NCI-H526 (cell line): ENCODE results near the gene DCST2.

Source experiments
- DNase-seq, 2 experiments: peaks; one replicate each; lab custom pipeline; 2025; lab: John Stamatoyannopoulos, UW

DCST2 gene

GRCh38 chr1:154975409-154976059, 58.0 kb downstream of the DCST2 start:
- DNase-seq, result peak in 1 of 2 experiments; percentile 79

DNA sequence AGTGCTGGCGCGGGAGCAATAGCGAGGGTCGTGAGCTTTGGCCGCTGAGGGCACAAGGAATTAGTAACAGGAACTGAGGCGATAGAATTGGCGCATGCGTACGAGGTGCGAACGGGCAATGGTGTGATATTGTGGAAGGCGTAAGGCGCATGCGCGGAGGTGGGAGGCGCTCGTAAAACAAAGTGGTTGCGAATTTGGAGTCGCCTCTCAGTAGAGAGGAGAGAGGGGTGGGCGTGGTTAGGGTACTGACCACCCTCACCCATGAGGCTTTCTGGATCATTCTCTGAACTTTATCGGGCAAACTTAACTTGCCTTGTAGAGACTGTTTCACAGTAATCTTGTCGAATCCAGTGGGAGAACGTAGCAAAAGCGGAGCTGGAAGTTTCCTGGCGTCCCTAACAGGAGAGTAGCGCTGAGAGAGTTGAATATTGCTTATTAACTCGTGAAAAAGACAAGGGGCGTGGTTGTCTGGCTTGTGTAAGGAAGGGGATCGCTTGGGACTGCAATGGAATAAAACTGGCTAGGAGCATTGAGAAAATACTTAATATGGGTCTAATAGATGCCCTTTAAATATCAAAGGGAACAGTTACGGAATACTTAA, 58.7 kb downstream of the DCST2 start:
- DNase-seq, result peak; percentile 99 to 100

DNA sequence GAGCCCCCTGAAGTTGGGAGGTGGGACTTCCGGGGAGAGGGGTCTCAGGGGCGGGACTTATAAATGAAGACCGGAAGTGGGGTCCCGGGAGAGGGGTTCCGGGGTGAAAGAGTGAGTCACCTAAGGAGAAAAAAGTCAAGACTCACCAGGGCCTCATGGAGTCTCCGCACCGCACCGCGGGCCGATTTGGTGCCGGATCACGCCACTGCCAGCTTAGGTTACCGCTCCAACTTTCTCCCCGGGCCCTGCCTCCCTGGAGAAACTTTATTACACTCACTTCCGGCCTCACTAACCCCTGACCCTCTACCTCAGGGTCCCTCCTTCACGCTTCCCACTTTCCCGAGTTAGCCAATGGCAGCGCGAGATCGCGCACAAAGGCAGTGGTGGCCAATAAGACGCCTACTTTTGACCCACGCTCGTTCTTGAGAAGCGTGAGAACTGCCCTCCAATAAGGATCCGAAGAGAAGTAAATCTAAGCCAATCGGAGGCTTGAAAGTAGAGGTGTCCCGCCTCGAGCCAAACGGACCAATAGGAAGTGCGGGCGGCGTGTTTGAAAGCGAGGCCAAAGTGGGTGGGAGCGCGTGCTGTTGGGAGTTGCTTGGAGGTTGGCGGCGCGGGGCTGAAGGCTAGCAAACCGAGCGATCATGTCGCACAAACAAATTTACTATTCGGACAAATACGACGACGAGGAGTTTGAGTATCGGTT, 59.3 kb downstream of the DCST2 start, which contains the start of gene CKS1B:
Gene CKS1B, plus strand, starts transcription at position 580 of the 706 bp plus-strand sequence. Its CDS starts 65 bp downstream, at position 645.
- peak; percentile 100 for DNase-seq

- DNase-seq, result peak; percentile 99 to 100
These were observed 60.1 kb downstream of the DCST2 start for GRCh38 chr1:154973344-154974101.

DNA sequence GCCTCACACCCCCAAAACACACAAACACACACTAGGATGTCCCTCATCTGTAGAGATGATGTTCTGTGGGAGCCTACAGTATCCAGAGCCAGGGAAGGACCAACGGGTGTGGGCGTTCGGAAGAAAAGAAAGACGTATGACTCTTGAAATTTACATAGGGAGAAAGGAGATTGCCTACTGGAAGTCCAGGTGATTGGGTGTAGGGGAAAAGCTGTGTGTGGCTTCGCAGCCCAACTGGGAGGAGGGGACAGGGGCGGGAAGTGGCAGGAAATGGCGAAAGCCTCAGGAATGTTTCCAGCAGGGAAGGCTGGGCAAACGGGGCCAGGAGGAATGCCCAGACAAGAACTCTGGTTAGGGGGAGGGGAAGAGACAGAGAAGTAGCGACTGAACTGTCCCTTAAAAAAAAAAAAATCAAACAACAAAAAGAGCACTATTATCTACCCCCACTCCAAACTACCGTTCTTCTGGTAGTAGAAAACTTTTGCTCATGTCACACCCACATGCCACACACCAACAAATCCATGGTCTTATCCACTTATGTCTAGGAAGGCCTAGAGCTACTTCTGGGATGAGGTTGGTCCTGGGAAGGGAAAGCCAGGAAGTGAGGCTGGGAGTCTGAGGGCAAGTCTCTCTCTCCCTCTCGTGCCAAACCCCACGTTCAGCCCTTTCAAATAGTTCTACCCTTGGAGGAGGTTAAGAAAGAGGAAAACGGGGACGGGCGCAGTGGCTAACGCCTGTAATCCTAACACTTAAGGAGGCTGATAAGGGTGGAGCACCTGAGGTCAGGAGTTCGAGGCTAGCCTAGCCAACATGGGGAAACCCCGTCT, 60.9 kb downstream of the DCST2 start:
- DNase-seq, result no peak

GRCh38 chr1:154972213-154972516, 61.4 kb downstream of the DCST2 start:
- no peak for DNase-seq

- DNase-seq, result no peak
These were observed 62.1 kb downstream of the DCST2 start for GRCh38 chr1:154971341-154971998.

DNA sequence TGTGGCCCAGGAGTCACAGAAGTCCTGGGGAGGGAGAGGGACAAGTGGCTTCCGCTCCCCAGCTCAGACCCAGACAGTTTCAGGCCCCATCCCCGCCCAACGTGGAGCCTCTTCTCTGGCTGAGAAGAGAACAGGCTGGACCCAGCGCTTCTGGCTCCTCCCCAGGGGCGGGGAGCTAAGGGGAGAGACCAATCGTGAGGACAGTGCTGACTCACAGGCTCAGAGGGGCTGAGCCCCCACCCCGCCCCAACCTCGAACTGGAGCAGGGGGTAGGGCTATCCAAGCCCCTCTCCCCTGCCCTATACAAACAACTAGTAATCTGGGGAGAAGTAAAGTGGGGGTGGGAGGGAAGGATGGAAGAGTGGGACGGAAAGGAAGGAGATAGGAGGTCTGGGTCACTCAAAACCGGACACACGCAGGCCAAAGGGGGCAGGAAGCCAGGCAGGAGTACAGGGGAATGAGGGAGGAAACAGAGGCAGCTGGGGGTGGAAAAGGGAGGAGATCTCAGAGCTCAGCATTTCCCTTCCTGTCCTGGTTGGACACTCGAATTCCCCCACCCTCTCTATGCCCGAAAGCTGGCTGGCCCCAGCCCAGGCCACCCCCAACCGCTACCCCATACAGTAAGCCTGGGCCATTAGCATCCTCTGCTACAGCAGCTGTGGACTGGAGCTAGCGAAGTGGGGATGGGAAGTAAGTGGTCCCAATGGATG, 62.8 kb downstream of the DCST2 start, which contains the start of gene SHC1:
Gene SHC1, minus strand, starts transcription at position 117 of the 710 bp plus-strand sequence. CDS start 221 bp downstream, outside the sequence.
- DNase-seq, result peak; percentile 75 to 94

DNA sequence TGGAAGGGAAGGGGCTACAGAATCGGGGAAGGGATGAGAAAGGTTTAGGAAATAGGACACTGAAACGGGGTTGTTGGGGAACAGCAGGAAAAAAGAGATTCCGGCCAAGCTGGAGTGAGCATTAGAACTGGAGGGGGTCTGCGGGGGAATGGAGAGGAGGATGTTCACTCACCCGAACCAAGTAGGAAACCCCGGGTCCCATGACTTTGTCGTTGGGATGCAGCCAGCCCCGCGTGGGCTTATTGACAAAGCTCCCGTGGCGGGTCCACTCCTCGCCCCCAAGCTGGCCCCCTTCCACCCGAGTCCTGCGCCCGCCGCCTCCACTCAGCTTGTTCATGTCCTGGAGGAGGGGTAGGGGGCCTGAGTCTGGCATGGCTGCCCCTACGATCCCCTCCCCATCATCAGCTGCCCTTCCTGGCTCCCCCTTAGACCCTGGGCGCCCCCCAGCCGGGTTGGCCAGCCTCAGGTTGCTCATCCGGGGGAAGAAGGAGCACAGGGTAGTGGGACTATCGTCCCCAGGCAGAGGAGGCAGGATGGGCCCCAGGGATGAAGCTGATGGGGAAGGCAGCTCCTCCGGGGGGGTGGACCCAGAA, 63.6 kb downstream of the DCST2 start:
- DNase-seq, result no peak

- DNase-seq, result no peak
These were observed 64.3 kb downstream of the DCST2 start for GRCh38 chr1:154969246-154969645.

DNA sequence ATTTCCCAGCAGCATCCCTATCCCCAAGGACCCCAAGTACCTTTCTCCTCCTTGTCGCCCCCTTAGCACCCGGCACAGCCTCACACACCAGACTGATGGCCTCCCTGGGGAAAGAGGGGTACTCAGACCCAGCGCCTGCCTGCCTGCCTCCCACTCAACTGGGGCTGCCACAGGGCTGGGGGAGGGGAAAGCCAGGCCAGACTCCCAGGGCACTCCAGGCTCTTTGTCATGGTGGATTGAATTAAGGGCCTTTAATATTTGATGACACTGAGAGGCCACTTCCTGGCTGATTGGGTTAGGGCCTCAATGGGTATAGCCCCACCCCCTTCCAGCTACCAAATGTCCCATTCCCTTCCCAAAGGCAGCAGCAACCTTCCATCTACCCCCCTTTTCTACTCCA, 64.8 kb downstream of the DCST2 start:
- DNase-seq, result no peak
